Loucy (cell line): ENCODE results near the gene MYH13.

ENCODE experiments used
- EZH2phosphoT487 ChIP-seq: fragments of 200-600 bp; IDR thresholded peaks from 2 replicates; pipeline ENCODE4 v1.6.1; 2018; ENCODE audit warnings: antibody characterized with exemption, mild to moderate bottlenecking, moderate library complexity, borderline replicate concordance
- TF ChIP-seq, protein P1 (sequence below): fragments of 200-600 bp; sonication (generic); conservative IDR thresholded peaks from 2 replicates; pipeline ENCODE4 v1.5.1; 2014; ENCODE audit warnings: mild to moderate bottlenecking, antibody characterized with exemption, low read length

DNA sequence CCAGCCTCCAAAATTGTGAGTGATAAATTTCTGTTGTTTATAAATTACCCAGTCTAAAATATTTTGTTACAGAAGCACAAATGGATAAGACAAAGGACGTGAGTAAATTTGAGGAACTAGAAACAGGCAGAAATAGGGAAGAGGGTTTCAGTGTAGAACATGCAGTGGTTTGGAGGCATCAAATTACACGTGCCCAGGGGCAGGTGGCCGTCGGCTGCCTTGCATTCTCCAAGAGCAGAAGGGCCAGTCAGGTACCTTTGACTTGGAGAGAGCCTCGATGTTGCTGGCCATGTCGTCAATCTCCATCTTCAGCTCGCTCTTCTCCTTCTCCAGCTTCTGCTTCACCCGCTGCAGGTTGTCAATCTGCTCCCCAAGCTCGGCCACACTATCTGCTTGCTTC, 54.3 kb downstream of the MYH13 start:
- TF ChIP-seq, protein P1, sequence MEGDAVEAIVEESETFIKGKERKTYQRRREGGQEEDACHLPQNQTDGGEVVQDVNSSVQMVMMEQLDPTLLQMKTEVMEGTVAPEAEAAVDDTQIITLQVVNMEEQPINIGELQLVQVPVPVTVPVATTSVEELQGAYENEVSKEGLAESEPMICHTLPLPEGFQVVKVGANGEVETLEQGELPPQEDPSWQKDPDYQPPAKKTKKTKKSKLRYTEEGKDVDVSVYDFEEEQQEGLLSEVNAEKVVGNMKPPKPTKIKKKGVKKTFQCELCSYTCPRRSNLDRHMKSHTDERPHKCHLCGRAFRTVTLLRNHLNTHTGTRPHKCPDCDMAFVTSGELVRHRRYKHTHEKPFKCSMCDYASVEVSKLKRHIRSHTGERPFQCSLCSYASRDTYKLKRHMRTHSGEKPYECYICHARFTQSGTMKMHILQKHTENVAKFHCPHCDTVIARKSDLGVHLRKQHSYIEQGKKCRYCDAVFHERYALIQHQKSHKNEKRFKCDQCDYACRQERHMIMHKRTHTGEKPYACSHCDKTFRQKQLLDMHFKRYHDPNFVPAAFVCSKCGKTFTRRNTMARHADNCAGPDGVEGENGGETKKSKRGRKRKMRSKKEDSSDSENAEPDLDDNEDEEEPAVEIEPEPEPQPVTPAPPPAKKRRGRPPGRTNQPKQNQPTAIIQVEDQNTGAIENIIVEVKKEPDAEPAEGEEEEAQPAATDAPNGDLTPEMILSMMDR, result no peak
- no peak for TF ChIP-seq EZH2phosphoT487
